ENCODE data around the gene ENTREP3. TPM values are rescaled to one million over a fixed set of nuclear protein-coding genes. Genes with fewer than 3 reads are reported as not detected.
A peak's percentile ranks its signal among the peaks of the same experiment; 100 is the strongest.
"Not testable (repeated sequence)": the region's sequence is repeated elsewhere in the genome, so short reads cannot be mapped to it uniquely, and the experiment has no call there.

Gene ENTREP3
- total and polyA plus RNA-seq, 2 donors (not counting 3 experiments of a cell fraction or from before 2014, with no cell fraction given): 27.4 to 62.7 TPM

DNA sequence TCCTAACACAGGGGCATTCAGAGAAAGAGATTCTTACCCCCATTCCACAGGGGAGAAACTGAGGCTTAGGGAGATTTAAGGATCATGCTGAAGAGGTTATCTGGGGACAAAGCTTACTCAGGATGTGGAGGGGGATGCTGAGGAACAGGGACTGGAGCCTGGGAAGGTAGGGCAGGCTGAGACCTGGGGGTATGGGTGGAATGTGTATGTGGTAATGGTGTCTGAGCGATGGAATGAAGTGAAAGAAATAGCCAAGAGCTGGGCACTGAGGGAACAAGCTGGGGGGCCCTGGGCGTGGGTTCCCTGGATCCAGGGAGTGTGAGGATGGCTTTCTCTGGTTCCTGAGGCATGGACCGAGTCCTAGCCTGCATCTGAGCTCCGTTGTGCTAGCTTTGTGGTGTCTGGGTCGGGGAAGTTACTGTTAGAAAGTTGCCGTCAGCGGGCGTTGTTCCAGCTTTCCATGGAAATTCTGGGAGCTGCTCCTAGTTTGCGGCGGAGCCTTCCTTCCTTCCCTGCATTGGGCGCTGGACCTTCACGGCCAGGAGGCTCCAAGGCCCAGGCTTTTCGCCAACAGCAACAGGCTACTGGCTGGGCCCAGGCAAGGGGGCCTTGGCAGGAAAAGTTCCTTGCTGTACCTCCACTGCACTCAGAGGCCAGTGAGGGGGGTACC lies 43.8 kb downstream of the ENTREP3 start:
- H3K9me1 ChIP-seq (replicated peaks; ENCODE audit: control insufficient read depth, extremely low read depth, insufficient read depth, low read length); H3K4me2 ChIP-seq (ENCODE audit: insufficient read depth, low read length); POLR2A ChIA-PET; H3K27ac ChIP-seq (ENCODE audit: insufficient read depth, low read depth, low read length); H3K9me3 ChIP-seq (replicated peaks; ENCODE audit: control insufficient read depth, insufficient read depth, low read length); H4K20me1 ChIP-seq (replicated peaks; ENCODE audit: control insufficient read depth, extremely low read depth, insufficient read depth, low read length); H3K79me2 ChIP-seq (ENCODE audit: control insufficient read depth, insufficient read depth, low read length); H3K4me3 ChIP-seq (replicated peaks in 1 of 3; ENCODE audit: insufficient read depth in 1 of 3, low read depth in 1 of 3, low read length in 3 of 3); H3K27me3 ChIP-seq (ENCODE audit: control insufficient read depth in 2 of 2, insufficient read depth in 2 of 2, low read length in 2 of 2); intact Hi-C loops (cut with micrococcal nuclease); BruUV-seq (replicated peaks); H2AFZ ChIP-seq (ENCODE audit: low read depth, low read length); H3K36me3 ChIP-seq (ENCODE audit: control insufficient read depth in 2 of 2, extremely low read depth in 1 of 2, insufficient read depth in 2 of 2, low read length in 2 of 2); H3K9ac ChIP-seq (replicated peaks; ENCODE audit: extremely low read depth, insufficient read depth, low read length); dilution Hi-C loops (cut with MboI; ENCODE audit: extremely low pct_ligation_motif_present, low sequenced_read_pairs): not testable (repeated sequence)
- H3K4me1 ChIP-seq (ENCODE audit: control insufficient read depth, extremely low read depth, insufficient read depth, low read length): peaks cover 21% of the 10 kb centered on the region
- FAIRE-seq (peak; percentile 78), DNase-seq (ENCODE audit: low read depth, low spot score) (peak; percentile 85)
- CTCF ChIA-PET: interaction anchor here (0.7 to 1.1 kb wide), 2 partner anchors 13 to 15 kb away, joined by 4 read pairs; no protein-coding TSS in a partner anchor

- no peaks in the 10 kb centered on the region for H3K9me3 ChIP-seq (replicated peaks; ENCODE audit: control insufficient read depth, insufficient read depth, low read length)
- DNase-seq (ENCODE audit: low read depth, low spot score): no peak
- peaks cover 21% of the 10 kb centered on the region for H3K4me1 ChIP-seq (ENCODE audit: control insufficient read depth, extremely low read depth, insufficient read depth, low read length)
- no peaks in the 10 kb centered on the region for H3K27me3 ChIP-seq (ENCODE audit: control insufficient read depth in 2 of 2, insufficient read depth in 2 of 2, low read length in 2 of 2)
- H3K79me2 ChIP-seq (ENCODE audit: control insufficient read depth, insufficient read depth, low read length): peaks cover 2% of the 10 kb centered on the region
- POLR2A ChIA-PET: no interaction called here
- no TSS peak for BruUV-seq (replicated peaks)
- no peak overlapping the region for H3K9ac ChIP-seq (replicated peaks; ENCODE audit: extremely low read depth, insufficient read depth, low read length)
- peaks cover 0 to 3% of the 10 kb centered on the region in 2 experiments for H3K36me3 ChIP-seq (ENCODE audit: control insufficient read depth in 2 of 2, extremely low read depth in 1 of 2, insufficient read depth in 2 of 2, low read length in 2 of 2)
- CTCF ChIA-PET: interaction anchor here (1.8 kb wide), 1 partner anchor 38 kb away, joined by 6 read pairs; the partner anchor contains the start of gene KRTCAP2
- H3K4me3 ChIP-seq (replicated peaks in 1 of 3; ENCODE audit: insufficient read depth in 1 of 3, low read depth in 1 of 3, low read length in 3 of 3): no peak overlapping the region
- dilution Hi-C loops (cut with MboI; ENCODE audit: extremely low pct_ligation_motif_present, low sequenced_read_pairs) (no loop called here), intact Hi-C loops (cut with micrococcal nuclease) (no loop called here)
- H4K20me1 ChIP-seq (replicated peaks; ENCODE audit: control insufficient read depth, extremely low read depth, insufficient read depth, low read length): no peaks in the 10 kb centered on the region
- no peak overlapping the region for H3K4me2 ChIP-seq (ENCODE audit: insufficient read depth, low read length)
- no peak overlapping the region for H3K27ac ChIP-seq (ENCODE audit: insufficient read depth, low read depth, low read length)
- TF ChIP-seq, protein P1, sequence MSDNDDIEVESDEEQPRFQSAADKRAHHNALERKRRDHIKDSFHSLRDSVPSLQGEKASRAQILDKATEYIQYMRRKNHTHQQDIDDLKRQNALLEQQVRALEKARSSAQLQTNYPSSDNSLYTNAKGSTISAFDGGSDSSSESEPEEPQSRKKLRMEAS (IDR thresholded peaks at IDR 0.05; ENCODE audit: insufficient read depth, insufficient read length): no peak
- TF ChIP-seq POLR2AphosphoS5 (IDR thresholded peaks at IDR 0.05; ENCODE audit: insufficient read depth, low read depth, low read length): no peak
- TF ChIP-seq POLR2A (IDR thresholded peaks at IDR 0.05; ENCODE audit: low read depth, low read length): no peak
- no peak for TF ChIP-seq EZH2 (IDR thresholded peaks at IDR 0.05; ENCODE audit: borderline replicate concordance, low read depth, low read length, severe bottlenecking)
- TF ChIP-seq MYC (IDR thresholded peaks at IDR 0.05; ENCODE audit: low read depth, low read length): no peak
- TF ChIP-seq CTCF (IDR thresholded peaks at IDR 0.05; ENCODE audit: extremely low read depth in 1 of 2, insufficient read depth in 1 of 2, low read depth in 1 of 2, low read length in 2 of 2): no peak
- TF ChIP-seq FOS (IDR thresholded peaks at IDR 0.05; ENCODE audit: borderline replicate concordance, insufficient read depth, low read length): no peak
- TF ChIP-seq GATA2 (IDR thresholded peaks at IDR 0.05; ENCODE audit: insufficient read depth, insufficient read length, low read depth, low read length): no peak
- no peak for TF ChIP-seq JUN (IDR thresholded peaks at IDR 0.05; ENCODE audit: borderline replicate concordance, insufficient read depth, insufficient read length, low read depth)
- H2AFZ ChIP-seq (ENCODE audit: low read depth, low read length): no peak overlapping the region
- FAIRE-seq: no peak
- H3K9me1 ChIP-seq (replicated peaks; ENCODE audit: control insufficient read depth, extremely low read depth, insufficient read depth, low read length): no peaks in the 10 kb centered on the region
These were observed 44.8 kb downstream of the ENTREP3 start for GRCh38 chr1:155210314-155211104.

Measured in endothelial cell of umbilical vein (primary cell).